Measurements from ENCODE around the gene C2orf68. TPM values are rescaled to one million over a fixed set of nuclear protein-coding genes. Genes with fewer than 3 reads are reported as not detected.

C2orf68 gene
- total and polyA plus RNA-seq, 12 donors: 14.2 to 47.0 (median 33.7) TPM

DNA sequence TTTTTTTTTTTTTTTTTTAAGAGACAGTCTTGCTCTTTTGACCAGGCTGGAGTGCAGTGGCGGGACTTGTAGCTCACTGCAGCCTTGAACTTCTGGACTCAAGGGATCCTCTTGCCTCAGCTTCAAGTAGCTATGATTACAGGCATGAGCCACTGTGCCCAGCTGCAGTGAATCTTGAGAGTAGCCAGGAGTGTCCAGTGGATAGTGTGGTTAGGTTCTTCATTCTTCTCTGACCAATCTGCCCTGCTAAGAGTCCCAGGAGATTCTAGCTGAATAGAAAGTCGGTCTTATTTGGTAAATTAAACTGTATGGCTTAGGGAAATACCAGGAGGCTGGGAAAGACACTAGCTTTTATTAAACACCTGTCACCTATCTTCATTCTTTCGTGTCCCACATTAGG, 19.4 kb upstream of the C2orf68 start:
- no peak for ATAC-seq
- intact Hi-C loops (cut with DNase I): loop anchor here in 1 of 10 donors (10.0 kb wide), 1 partner anchor 443 kb away; no protein-coding TSS in a partner anchor

GRCh38 chr2:85628658-85629057, 16.8 kb upstream of the C2orf68 start:
- ATAC-seq (no peak), DNase-seq (no peak)
- no peaks in the 10 kb centered on the region for H3K9me3 ChIP-seq
- WGBS, 2 donors: 76 to 77% methylated on average over 2 of the region's 2 CpGs
- H3K36me3 ChIP-seq: peaks cover 7 to 100% (median 71%) of the 10 kb centered on the region in 9 donors
- no peak overlapping the region for H3K4me3 ChIP-seq
- H3K27ac ChIP-seq: no peak overlapping the region
- TF ChIP-seq, protein P1, sequence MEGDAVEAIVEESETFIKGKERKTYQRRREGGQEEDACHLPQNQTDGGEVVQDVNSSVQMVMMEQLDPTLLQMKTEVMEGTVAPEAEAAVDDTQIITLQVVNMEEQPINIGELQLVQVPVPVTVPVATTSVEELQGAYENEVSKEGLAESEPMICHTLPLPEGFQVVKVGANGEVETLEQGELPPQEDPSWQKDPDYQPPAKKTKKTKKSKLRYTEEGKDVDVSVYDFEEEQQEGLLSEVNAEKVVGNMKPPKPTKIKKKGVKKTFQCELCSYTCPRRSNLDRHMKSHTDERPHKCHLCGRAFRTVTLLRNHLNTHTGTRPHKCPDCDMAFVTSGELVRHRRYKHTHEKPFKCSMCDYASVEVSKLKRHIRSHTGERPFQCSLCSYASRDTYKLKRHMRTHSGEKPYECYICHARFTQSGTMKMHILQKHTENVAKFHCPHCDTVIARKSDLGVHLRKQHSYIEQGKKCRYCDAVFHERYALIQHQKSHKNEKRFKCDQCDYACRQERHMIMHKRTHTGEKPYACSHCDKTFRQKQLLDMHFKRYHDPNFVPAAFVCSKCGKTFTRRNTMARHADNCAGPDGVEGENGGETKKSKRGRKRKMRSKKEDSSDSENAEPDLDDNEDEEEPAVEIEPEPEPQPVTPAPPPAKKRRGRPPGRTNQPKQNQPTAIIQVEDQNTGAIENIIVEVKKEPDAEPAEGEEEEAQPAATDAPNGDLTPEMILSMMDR (IDR thresholded peaks at IDR 0.05): no peak
- no peaks in the 10 kb centered on the region for H3K27me3 ChIP-seq
- H3K4me1 ChIP-seq: peaks cover 0 to 15% (median 1%) of the 10 kb centered on the region in 9 donors
- intact Hi-C loops (cut with DNase I): loop anchor here in 1 of 10 donors (10.0 kb wide), 1 partner anchor 456 kb away; no protein-coding TSS in a partner anchor

More for the DNA sequence above, 19.4 kb upstream of the C2orf68 start:
- TF ChIP-seq, protein P1 (IDR thresholded peaks at IDR 0.05): no peak
- no peak for DNase-seq
- peaks cover 0 to 8% (median 0%) of the 10 kb centered on the region in 9 donors for H3K4me1 ChIP-seq
- no peak overlapping the region for H3K27ac ChIP-seq
- 91 to 93% methylated on average over 3 of the region's 3 CpGs for WGBS, 2 donors
- H3K27me3 ChIP-seq: no peaks in the 10 kb centered on the region
- peaks cover 2 to 100% (median 66%) of the 10 kb centered on the region in 9 donors for H3K36me3 ChIP-seq
- H3K4me3 ChIP-seq: no peak overlapping the region
- H3K9me3 ChIP-seq: no peaks in the 10 kb centered on the region

- Histone ChIP-seq H3K36me3 (peaks cover 4 to 100% (median 66%) of the 10 kb centered on the region in 9 donors), H3K4me3 (no peak overlapping the region), H3K27me3 (no peaks in the 10 kb centered on the region), H3K27ac (peak overlapping the region in 2 of 10 donors; percentile 16 to 36), H3K9me3 (no peaks in the 10 kb centered on the region), H3K4me1 (peaks cover 0 to 22% (median 7%) of the 10 kb centered on the region in 9 donors)
- WGBS, 2 donors: 47 to 59% methylated on average over 5 of the region's 5 CpGs
- no peak for DNase-seq
- ATAC-seq: peak in 6 of 8 donors; percentile 66 to 94 (median 81)
- TF ChIP-seq, protein P1 (IDR thresholded peaks at IDR 0.05): no peak
- intact Hi-C loops (cut with DNase I): loop anchor here in 1 of 10 donors (10.0 kb wide), 1 partner anchor 461 kb away; no protein-coding TSS in a partner anchor
These were observed 12.1 kb upstream of the C2orf68 start for GRCh38 chr2:85623991-85624390.

DNA sequence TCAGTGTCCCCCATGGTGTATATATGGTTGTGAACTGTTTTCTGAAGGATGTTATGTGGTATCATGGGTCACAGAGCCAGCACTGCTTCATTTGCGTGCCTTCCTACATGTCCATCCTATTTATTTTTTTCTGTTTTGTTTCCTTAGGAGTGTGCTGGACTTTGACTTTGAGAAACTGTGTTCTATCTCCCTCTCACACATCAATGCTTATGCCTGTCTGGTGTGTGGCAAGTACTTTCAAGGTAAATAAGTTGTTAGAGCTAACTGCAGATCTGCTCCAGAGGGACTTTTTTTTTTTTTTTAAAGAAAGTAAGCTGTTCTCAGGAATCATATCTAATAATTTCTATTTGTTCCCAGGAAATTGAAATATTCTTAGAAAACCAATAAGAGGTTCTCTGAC, 9.5 kb upstream of the C2orf68 start:
- TF ChIP-seq, protein P1 (IDR thresholded peaks at IDR 0.05): no peak
- DNase-seq (no peak), ATAC-seq (no peak)
- intact Hi-C loops (cut with DNase I): loop anchor here in 1 of 10 donors (10.0 kb wide), 1 partner anchor 463 kb away; no protein-coding TSS in a partner anchor
- Histone ChIP-seq H3K9me3 (no peaks in the 10 kb centered on the region), H3K4me3 (no peak overlapping the region), H3K36me3 (peaks cover 4 to 88% (median 39%) of the 10 kb centered on the region in 9 donors), H3K27ac (no peak overlapping the region), H3K4me1 (peaks cover 5 to 40% (median 23%) of the 10 kb centered on the region in 9 donors), H3K27me3 (no peaks in the 10 kb centered on the region)
- 88 to 95% methylated on average over 1 of the region's 1 CpG for WGBS, 2 donors
